OCI-LY7 (cell line): ENCODE measurements around the gene HORMAD2. TPM values are rescaled to one million over a fixed set of nuclear protein-coding genes. Genes with fewer than 3 reads are reported as not detected.

ENCODE experiments used
- BruUV-seq: library from RNA; stranded (reverse); fragments of 400-500 nt; replicated peaks from 2 replicates; lab custom pipeline; 2021; lab: Mats Ljungman, UMichigan
- CTCF ChIA-PET: fragments of 300-600 bp; sonication (Branson Sonifier 250); formaldehyde crosslinking; loops from one replicate; lab custom pipeline; 2022; ENCODE audit warnings: antibody characterized with exemption; ENCODE audit not compliant: unreplicated experiment; lab: Charles Lee
- POLR2A ChIA-PET: fragments of 300-600 bp; sonication (Branson Sonifier 250); formaldehyde crosslinking; loops from one replicate; lab custom pipeline; 2022; ENCODE audit warnings: antibody characterized with exemption; lab: Charles Lee
- DNase-seq: peaks from one replicate; pipeline ENCODE4 v3.0.0-alpha.2; 2015; ENCODE audit warnings: low spot score
- H2AFZ ChIP-seq: fragments of 200-600 bp; sonication (generic), shearing (Covaris generic); 2 replicates; pipeline ENCODE4 v1.6.1; 2014; ENCODE audit warnings: mild to moderate bottlenecking, antibody characterized with exemption, low read length, moderate library complexity
- H3K27ac ChIP-seq: fragments of 200-600 bp; sonication (generic); 2 replicates; pipeline ENCODE4 v1.5.1; 2014; ENCODE audit warnings: mixed run types, low read depth, mild to moderate bottlenecking, moderate library complexity, low read length, inconsistent platforms; ENCODE audit not compliant: poor library complexity, severe bottlenecking
- H3K36me3 ChIP-seq: fragments of 200-600 bp; sonication (generic); 2 replicates; pipeline ENCODE4 v1.6.1; 2014; ENCODE audit warnings: mild to moderate bottlenecking, antibody characterized with exemption, low read length, moderate library complexity, mixed read lengths; ENCODE audit not compliant: insufficient read depth
- H3K4me1 ChIP-seq: fragments of 200-600 bp; sonication (generic); 2 replicates; pipeline ENCODE4 v1.5.1; 2014; ENCODE audit warnings: mild to moderate bottlenecking, low read length; ENCODE audit not compliant: insufficient read depth, poor library complexity, severe bottlenecking
- H3K4me2 ChIP-seq: fragments of 200-600 bp; sonication (generic); 2 replicates; pipeline ENCODE4 v1.6.1; 2014; ENCODE audit warnings: mild to moderate bottlenecking, low read length
- H3K4me3 ChIP-seq: fragments of 200-600 bp; sonication (generic); 2 replicates; pipeline ENCODE4 v1.5.1; 2014; ENCODE audit warnings: mild to moderate bottlenecking, low read depth, low read length; ENCODE audit not compliant: poor library complexity, severe bottlenecking
- H3K79me2 ChIP-seq: fragments of 200-600 bp; sonication (generic); 2 replicates; pipeline ENCODE4 v1.6.1; 2016; ENCODE audit warnings: low read depth, mild to moderate bottlenecking, low read length, moderate library complexity, mixed read lengths; ENCODE audit not compliant: insufficient read depth
- H3K9me2 ChIP-seq: fragments of 200-600 bp; sonication (generic); 2 replicates; pipeline ENCODE4 v1.6.1; 2016; ENCODE audit warnings: mild to moderate bottlenecking, low read length, mixed read lengths; ENCODE audit not compliant: insufficient read depth
- H3K9me3 ChIP-seq: fragments of 200-600 bp; sonication (generic); 2 replicates; pipeline ENCODE4 v1.6.1; 2014; ENCODE audit warnings: mild to moderate bottlenecking, mixed run types, low read length, mixed read lengths
- H4K20me1 ChIP-seq: fragments of 200-600 bp; sonication (generic); 2 replicates; pipeline ENCODE4 v1.6.1; 2014; ENCODE audit warnings: mild to moderate bottlenecking, antibody characterized with exemption, low read length, moderate library complexity, mixed read lengths; ENCODE audit not compliant: insufficient read depth
- CTCF ChIP-seq: fragments of 200-600 bp; sonication (generic); conservative IDR thresholded peaks from 2 replicates; pipeline ENCODE4 v1.5.1; 2014; ENCODE audit warnings: mild to moderate bottlenecking, antibody characterized with exemption, low read length, moderate library complexity, mixed read lengths
- EZH2phosphoT487 ChIP-seq: fragments of 200-600 bp; sonication (generic); IDR thresholded peaks from 2 replicates; pipeline ENCODE4 v1.6.1; 2018; ENCODE audit warnings: low read depth, borderline replicate concordance, mild to moderate bottlenecking, mixed run types, antibody characterized with exemption, low read length, moderate library complexity, mixed read lengths
- intact Hi-C: fragments of 100-400 bp; cut with micrococcal nuclease; formaldehyde crosslinking; loops from one replicate; pipeline ENCODE4 v1.10.0; 2022; ENCODE audit not compliant: unreplicated experiment
- total RNA-seq, 2 experiments: library from RNA; depleted of rRNA in 1 of 2; stranded (reverse); fragments of >200 nt in 1 of 2; shearing (Covaris generic) in 1 of 2; gene quantifications; 2 replicates each; pipeline ENCODE4 v1.2.3, GENCODE V29; 2014 to 2022

The HORMAD2 gene
- total RNA-seq, 2 experiments from 2014 or later, result not detected

- TF ChIP-seq EZH2phosphoT487 (no peak), CTCF (no peak)
- no peaks in the 10 kb centered on the region; the same call in 1 of the 2 replicates for H3K9me3 ChIP-seq
- no peak overlapping the region for H3K4me3 ChIP-seq
- H3K27ac ChIP-seq, result no peak overlapping the region
- H2AFZ ChIP-seq, result no peak overlapping the region
- POLR2A ChIA-PET, result no interaction called here
- H3K9me2 ChIP-seq, result no peaks in the 10 kb centered on the region
- H3K4me1 ChIP-seq, result no peaks in the 10 kb centered on the region
- CTCF ChIA-PET, result no interaction called here
- no peak overlapping the region for H3K4me2 ChIP-seq
- no peak for DNase-seq
- BruUV-seq, result no TSS peak
- intact Hi-C loops, result no loop called here
- H3K36me3 ChIP-seq, result no peaks in the 10 kb centered on the region
- no peaks in the 10 kb centered on the region for H3K79me2 ChIP-seq
- no peaks in the 10 kb centered on the region for H4K20me1 ChIP-seq
Observed at GRCh38 chr22:30062259-30062658, 18.0 kb upstream of the HORMAD2 start.

GRCh38 chr22:30062950-30063349 lies 17.3 kb upstream of the HORMAD2 start:
- no peak for DNase-seq
- no peaks in the 10 kb centered on the region for H3K36me3 ChIP-seq
- H3K4me2 ChIP-seq, result no peak overlapping the region
- H3K9me2 ChIP-seq, result no peaks in the 10 kb centered on the region
- H3K9me3 ChIP-seq, result no peaks in the 10 kb centered on the region; the same call in 1 of the 2 replicates
- H4K20me1 ChIP-seq, result no peaks in the 10 kb centered on the region
- H3K4me1 ChIP-seq, result no peaks in the 10 kb centered on the region
- POLR2A ChIA-PET, result no interaction called here
- CTCF ChIA-PET, result no interaction called here
- no TSS peak for BruUV-seq
- no peak overlapping the region for H3K4me3 ChIP-seq
- no peak for TF ChIP-seq EZH2phosphoT487
- TF ChIP-seq CTCF, result no peak
- no peaks in the 10 kb centered on the region for H3K79me2 ChIP-seq
- H3K27ac ChIP-seq, result no peak overlapping the region
- no peak overlapping the region for H2AFZ ChIP-seq
- intact Hi-C loops, result no loop called here

GRCh38 chr22:30064172-30064571 lies 16.1 kb upstream of the HORMAD2 start:
- Histone ChIP-seq H4K20me1 (no peaks in the 10 kb centered on the region), H3K4me1 (no peaks in the 10 kb centered on the region), H2AFZ (no peak overlapping the region), H3K4me3 (no peak overlapping the region), H3K36me3 (no peaks in the 10 kb centered on the region), H3K79me2 (no peaks in the 10 kb centered on the region), H3K9me3 (no peaks in the 10 kb centered on the region; the same call in 1 of the 2 replicates), H3K9me2 (no peaks in the 10 kb centered on the region), H3K27ac (no peak overlapping the region), H3K4me2 (no peak overlapping the region)
- BruUV-seq, result no TSS peak
- intact Hi-C loops, result no loop called here
- ChIA-PET POLR2A (interaction anchor here (0.6 kb wide), 1 partner anchor 270 kb away, joined by 3 read pairs; no protein-coding TSS in a partner anchor), CTCF (no interaction called here)
- no peak for DNase-seq
- TF ChIP-seq CTCF (no peak), EZH2phosphoT487 (no peak)
